ENCODE results near the gene PPP3R1. TPM values are rescaled to one million over a fixed set of nuclear protein-coding genes. Genes with fewer than 3 reads are reported as not detected.
A peak's percentile ranks its signal among the peaks of the same experiment; 100 is the strongest.

The PPP3R1 gene
- total and polyA plus RNA-seq, 9 of the 15 experiments (the other 6 are each of a cell fraction or from before 2014, with no cell fraction given) = 3.7 to 70.0 (median 24.8) TPM

DNA sequence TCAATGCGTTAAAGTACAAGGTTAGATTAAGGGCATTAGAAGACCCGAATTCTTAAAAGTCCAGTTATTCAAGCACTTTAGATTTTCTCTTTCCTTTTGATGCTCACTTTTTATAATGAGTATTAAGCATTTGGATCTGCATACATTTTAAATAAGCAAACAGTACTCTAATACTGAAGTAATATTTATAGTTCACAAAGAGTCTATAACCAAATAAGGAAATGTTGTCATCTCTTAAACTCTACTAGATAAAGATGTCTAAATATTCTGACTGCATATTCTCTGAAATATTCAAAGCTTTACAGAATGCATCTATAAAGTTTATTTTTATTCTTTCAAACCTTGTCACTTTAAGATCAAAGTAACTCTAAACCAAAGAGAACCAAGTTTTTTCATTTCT is 25.5 kb downstream of the PPP3R1 start:
- Histone ChIP-seq H3K27me3 (ENCODE audit: control insufficient read depth in 2 of 2, insufficient read depth in 2 of 2, low read length in 2 of 2) (no peaks in the 10 kb centered on the region), H3K36me3 (ENCODE audit: control insufficient read depth, insufficient read depth, low read length) (peaks cover 10% of the 10 kb centered on the region), H2AFZ (ENCODE audit: low read depth, low read length) (no peak overlapping the region), H3K79me2 (ENCODE audit: control insufficient read depth, insufficient read depth, low read length) (peaks cover 99% of the 10 kb centered on the region), H4K20me1 (replicated peaks; ENCODE audit: control insufficient read depth, insufficient read depth, low read length) (no peaks in the 10 kb centered on the region; the same call in 1 of the 2 replicates), H3K9me3 (replicated peaks; ENCODE audit: control insufficient read depth, insufficient read depth, low read depth, low read length) (no peaks in the 10 kb centered on the region), H3K9ac (ENCODE audit: insufficient read depth in 1 of 2, low read depth in 2 of 2, low read length in 2 of 2) (no peak overlapping the region), H3K27ac (ENCODE audit: extremely low read depth, low read depth, low read length) (no peak overlapping the region), H3K4me2 (ENCODE audit: insufficient read depth, low read length) (no peak overlapping the region), H3K9me1 (ENCODE audit: control insufficient read depth, insufficient read depth, low read length) (no peaks in the 10 kb centered on the region), H3K4me3 (no peak overlapping the region), H3K4me1 (replicated peaks in 1 of 2; ENCODE audit: control insufficient read depth in 2 of 2, insufficient read depth in 2 of 2, low read length in 2 of 2) (peaks cover 5 to 21% of the 10 kb centered on the region in 2 experiments; a peak in 3 of 5 replicates)
- in situ Hi-C loops (cut with MboI) (no loop called here), intact Hi-C loops (cut with micrococcal nuclease) (no loop called here)
- no peak for DNase-seq (ENCODE audit: extremely low read depth in 1 of 4, low spot score in 3 of 4)
- CTCF ChIA-PET (ENCODE audit: low intra/inter-chr PET ratio) = interaction anchor here (0.6 kb wide), 1 partner anchor 93 kb away, joined by 4 read pairs; no protein-coding TSS in a partner anchor
- 68% methylated on average over 2 of the region's 2 CpGs for WGBS (ENCODE audit: insufficient coverage, low coverage, missing lambda C conversion rate)
- POLR2A ChIA-PET = interaction anchor here (1.5 kb wide), 1 partner anchor 31 kb away, joined by 4 read pairs; no protein-coding TSS in a partner anchor
- no TSS peak for BruUV-seq (replicated peaks)
- no peak for ATAC-seq
- TF ChIP-seq MEIS2 (IDR thresholded peaks at IDR 0.05; ENCODE audit: partially characterized antibody) = no peak
- TF ChIP-seq, protein P1, sequence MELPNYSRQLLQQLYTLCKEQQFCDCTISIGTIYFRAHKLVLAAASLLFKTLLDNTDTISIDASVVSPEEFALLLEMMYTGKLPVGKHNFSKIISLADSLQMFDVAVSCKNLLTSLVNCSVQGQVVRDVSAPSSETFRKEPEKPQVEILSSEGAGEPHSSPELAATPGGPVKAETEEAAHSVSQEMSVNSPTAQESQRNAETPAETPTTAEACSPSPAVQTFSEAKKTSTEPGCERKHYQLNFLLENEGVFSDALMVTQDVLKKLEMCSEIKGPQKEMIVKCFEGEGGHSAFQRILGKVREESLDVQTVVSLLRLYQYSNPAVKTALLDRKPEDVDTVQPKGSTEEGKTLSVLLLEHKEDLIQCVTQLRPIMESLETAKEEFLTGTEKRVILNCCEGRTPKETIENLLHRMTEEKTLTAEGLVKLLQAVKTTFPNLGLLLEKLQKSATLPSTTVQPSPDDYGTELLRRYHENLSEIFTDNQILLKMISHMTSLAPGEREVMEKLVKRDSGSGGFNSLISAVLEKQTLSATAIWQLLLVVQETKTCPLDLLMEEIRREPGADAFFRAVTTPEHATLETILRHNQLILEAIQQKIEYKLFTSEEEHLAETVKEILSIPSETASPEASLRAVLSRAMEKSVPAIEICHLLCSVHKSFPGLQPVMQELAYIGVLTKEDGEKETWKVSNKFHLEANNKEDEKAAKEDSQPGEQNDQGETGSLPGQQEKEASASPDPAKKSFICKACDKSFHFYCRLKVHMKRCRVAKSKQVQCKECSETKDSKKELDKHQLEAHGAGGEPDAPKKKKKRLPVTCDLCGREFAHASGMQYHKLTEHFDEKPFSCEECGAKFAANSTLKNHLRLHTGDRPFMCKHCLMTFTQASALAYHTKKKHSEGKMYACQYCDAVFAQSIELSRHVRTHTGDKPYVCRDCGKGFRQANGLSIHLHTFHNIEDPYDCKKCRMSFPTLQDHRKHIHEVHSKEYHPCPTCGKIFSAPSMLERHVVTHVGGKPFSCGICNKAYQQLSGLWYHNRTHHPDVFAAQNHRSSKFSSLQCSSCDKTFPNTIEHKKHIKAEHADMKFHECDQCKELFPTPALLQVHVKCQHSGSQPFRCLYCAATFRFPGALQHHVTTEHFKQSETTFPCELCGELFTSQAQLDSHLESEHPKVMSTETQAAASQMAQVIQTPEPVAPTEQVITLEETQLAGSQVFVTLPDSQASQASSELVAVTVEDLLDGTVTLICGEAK (IDR thresholded peaks at IDR 0.05) = 0 out of 2 replicates have a peak, but pooled peaks have one; percentile 14
- TF ChIP-seq, protein P1 (CRISPR knock-in tag; IDR thresholded peaks at IDR 0.05) = no peak
- FAIRE-seq = no peak

All from K562 (cell line).